ENCODE data around the gene CRHR1.

DNA sequence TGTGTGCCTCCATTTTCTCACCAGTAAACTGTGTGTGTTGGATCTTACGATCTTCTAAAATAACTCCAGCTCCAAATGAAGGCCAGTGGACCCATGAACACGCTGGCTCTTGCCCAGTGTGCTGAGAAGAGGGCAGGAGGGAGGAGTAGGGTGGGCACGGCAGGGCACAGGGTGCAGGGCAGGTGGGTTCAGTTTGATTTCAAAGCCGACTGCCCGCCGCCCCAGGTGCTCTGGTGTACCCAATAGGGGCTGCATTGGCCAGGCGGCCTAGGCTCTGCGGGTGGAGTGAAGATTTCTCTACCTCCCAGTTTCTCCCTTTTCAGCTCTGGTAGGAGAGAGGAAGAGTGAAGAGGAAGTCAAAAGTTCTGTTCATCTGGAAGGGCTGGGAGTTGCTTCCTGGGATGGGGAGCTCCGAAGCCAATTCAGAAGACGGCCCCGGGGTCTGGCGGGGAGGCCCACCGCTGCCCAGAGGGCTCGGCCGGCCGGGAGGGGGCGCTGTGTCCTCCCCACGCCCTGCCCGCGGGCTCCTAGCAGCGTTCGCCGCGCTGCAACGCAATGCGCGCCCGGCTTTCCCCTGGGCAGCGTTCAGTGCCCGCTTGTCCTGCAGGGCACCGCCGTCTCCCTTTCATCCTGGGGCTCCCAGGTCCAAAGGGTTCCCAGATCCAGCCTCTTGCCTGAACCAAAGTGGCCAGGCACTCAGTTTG, 1.1 kb upstream of the CRHR1 start:
- TF ChIP-seq, protein P1, sequence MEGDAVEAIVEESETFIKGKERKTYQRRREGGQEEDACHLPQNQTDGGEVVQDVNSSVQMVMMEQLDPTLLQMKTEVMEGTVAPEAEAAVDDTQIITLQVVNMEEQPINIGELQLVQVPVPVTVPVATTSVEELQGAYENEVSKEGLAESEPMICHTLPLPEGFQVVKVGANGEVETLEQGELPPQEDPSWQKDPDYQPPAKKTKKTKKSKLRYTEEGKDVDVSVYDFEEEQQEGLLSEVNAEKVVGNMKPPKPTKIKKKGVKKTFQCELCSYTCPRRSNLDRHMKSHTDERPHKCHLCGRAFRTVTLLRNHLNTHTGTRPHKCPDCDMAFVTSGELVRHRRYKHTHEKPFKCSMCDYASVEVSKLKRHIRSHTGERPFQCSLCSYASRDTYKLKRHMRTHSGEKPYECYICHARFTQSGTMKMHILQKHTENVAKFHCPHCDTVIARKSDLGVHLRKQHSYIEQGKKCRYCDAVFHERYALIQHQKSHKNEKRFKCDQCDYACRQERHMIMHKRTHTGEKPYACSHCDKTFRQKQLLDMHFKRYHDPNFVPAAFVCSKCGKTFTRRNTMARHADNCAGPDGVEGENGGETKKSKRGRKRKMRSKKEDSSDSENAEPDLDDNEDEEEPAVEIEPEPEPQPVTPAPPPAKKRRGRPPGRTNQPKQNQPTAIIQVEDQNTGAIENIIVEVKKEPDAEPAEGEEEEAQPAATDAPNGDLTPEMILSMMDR (IDR thresholded peaks at IDR 0.05): peak; percentile 16 to 53 (median 40)
- TF ChIP-seq POLR2A (IDR thresholded peaks at IDR 0.05): no peak

Measured in uterus (tissue), 2 donors.